ENCODE measurements around the gene SAPCD1.
"Not testable (repeated sequence)": the region's sequence is repeated elsewhere in the genome, so short reads cannot be mapped to it uniquely, and the experiment has no call there.

The SAPCD1 gene

GRCh38 chr6:31795616-31796298, 33.3 kb downstream of the SAPCD1 start, which contains the start of gene VARS1:
VARS1 (minus strand) TSS chr6:31795752; CDS start chr6:31795217, 535 bp downstream.
- in situ Hi-C loops (cut with MboI; ENCODE audit: low sequenced_read_pairs): no loop called here

- in situ Hi-C loops (cut with MboI; ENCODE audit: low sequenced_read_pairs): no loop called here
Measured at GRCh38 chr6:31796993-31797385, 34.5 kb downstream of the SAPCD1 start.

GRCh38 chr6:31797588-31797987, 35.1 kb downstream of the SAPCD1 start:
- in situ Hi-C loops (cut with MboI; ENCODE audit: low sequenced_read_pairs): no loop called here

GRCh38 chr6:31799781-31800180, 37.3 kb downstream of the SAPCD1 start:
- in situ Hi-C loops (cut with MboI; ENCODE audit: low sequenced_read_pairs): no loop called here

GRCh38 chr6:31801031-31801927, 38.8 kb downstream of the SAPCD1 start:
- in situ Hi-C loops (cut with MboI; ENCODE audit: low sequenced_read_pairs): not testable (repeated sequence)

- in situ Hi-C loops (cut with MboI; ENCODE audit: low sequenced_read_pairs): no loop called here
Measured at GRCh38 chr6:31805939-31806469, 43.5 kb downstream of the SAPCD1 start.

GRCh38 chr6:31806470-31807272, 44.2 kb downstream of the SAPCD1 start, which contains the start of gene LSM2:
LSM2 (minus strand) TSS chr6:31806966; CDS start chr6:31806757, 209 bp downstream.
- in situ Hi-C loops (cut with MboI; ENCODE audit: low sequenced_read_pairs): no loop called here

GRCh38 chr6:31808599-31808998, 46.1 kb downstream of the SAPCD1 start:
- in situ Hi-C loops (cut with MboI; ENCODE audit: low sequenced_read_pairs): not testable (repeated sequence)

GRCh38 chr6:31811645-31812044, 49.2 kb downstream of the SAPCD1 start:
- in situ Hi-C loops (cut with MboI; ENCODE audit: low sequenced_read_pairs): no loop called here

GRCh38 chr6:31813465-31813849, 51.0 kb downstream of the SAPCD1 start:
- in situ Hi-C loops (cut with MboI; ENCODE audit: low sequenced_read_pairs): no loop called here

Measured in HL-60/S4 treated with retinoic acid at 250 ng/mL for 4 days and 3 days (cell line).